ENCODE results near the gene MALSU1.

MALSU1 gene

DNA sequence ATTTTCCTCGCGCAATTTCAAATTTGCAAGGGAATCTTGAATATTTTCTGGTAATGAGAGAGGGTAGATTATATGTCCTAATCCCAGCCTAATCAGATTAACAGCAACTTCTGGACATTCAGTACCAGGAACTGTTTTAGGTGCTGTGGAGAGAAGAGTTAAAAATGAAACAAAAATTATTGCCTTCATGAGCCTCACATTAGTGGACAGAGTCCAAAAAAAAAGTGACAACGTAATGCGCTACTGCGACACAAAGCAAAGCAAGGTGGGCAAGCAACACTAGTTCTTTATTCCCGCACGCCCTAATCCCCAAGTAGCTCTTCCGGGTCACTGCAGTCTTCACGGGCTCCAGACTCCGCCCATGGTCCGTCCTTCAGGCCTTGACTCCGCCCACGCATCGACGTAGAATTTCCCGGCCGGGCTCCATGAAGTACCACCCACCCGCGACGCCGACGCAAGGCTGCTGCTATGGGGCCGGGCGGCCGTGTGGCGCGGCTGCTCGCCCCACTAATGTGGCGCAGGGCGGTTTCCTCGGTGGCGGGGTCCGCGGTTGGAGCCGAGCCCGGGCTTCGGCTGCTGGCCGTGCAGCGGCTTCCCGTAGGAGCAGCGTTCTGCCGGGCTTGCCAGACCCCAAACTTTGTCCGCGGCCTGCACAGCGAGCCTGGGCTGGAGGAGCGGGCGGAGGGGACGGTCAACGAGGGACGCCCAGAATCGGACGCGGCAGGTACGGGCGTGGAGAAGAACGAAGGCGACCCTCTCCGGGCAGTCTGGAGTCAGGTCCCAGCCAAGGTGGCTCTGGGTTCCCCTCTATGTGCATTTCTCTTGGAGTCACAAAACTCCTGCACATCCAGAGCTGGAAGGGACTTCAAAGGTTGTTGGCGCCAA lies at the start of gene MALSU1:
MALSU1 (plus strand) TSS at position 455 of the 885 bp plus-strand sequence; CDS start at position 469, 14 bp downstream.
- peak; percentile 97 to 98 for DNase-seq (ENCODE audit: low read depth in 2 of 2)

DNA sequence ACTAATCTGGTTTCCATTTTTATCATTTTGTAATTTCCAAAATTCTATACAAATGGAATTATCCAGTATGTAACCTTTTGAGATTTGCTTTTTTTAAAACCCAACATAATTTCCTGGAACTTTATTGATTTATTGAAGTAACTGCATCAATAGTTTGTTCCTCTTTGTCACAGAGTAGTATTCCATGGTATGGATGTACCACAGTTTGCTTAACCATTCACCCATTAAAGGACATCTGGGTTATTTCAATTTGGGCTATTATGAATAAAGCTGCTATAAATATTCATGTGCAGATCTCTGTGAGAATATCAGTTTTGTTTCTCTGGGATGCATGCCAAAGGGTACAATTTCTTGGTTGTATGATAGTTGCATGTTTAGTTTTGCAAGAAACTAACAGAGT lies 49.7 kb upstream of the MALSU1 start:
- DNase-seq (ENCODE audit: low read depth in 2 of 2), result no peak

DNA sequence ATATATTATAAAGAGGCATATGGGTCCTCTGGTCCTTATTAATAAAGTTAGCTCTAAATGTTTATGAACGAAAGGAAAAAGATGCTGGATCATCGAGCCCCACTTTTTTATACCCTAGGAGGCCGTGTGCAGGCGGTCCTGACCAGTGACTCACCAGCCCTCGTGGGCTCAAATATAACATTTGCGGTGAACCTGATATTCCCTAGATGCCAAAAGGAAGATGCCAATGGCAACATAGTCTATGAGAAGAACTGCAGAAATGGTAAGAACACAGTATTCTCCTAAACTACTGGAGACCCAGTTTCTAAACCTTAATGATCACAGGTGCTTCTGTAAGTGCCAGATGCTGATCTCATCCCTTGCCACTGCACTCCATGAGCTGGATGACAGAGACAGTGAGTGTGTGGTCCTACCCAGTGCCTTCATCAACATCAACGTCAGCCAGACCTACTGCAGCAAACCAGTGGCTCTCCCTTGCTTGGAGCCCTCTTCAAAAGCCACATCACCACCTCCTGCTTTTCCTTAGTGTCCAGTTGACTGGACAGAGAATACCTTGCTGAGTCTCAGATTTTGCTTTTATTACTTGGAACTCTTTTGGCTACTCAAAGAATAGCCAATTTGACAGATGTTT lies 45.0 kb upstream of the MALSU1 start:
- no peak for DNase-seq (ENCODE audit: low read depth in 2 of 2)

DNA sequence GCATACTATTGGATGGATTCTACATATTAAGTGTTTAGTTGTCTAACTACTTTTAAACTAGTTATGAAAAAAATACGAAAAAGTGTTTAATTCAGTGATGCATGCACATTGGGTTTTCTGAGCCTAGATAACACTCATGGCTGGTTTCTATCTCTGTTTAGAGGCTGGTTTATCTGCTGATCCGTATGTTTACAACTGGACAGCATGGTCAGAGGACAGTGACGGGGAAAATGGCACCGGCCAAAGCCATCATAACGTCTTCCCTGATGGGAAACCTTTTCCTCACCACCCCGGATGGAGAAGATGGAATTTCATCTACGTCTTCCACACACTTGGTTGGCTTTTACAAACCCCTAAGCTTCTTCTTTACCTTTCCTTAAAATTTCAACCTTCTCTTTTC lies 42.4 kb upstream of the MALSU1 start:
- no peak for DNase-seq (ENCODE audit: low read depth in 2 of 2)

DNA sequence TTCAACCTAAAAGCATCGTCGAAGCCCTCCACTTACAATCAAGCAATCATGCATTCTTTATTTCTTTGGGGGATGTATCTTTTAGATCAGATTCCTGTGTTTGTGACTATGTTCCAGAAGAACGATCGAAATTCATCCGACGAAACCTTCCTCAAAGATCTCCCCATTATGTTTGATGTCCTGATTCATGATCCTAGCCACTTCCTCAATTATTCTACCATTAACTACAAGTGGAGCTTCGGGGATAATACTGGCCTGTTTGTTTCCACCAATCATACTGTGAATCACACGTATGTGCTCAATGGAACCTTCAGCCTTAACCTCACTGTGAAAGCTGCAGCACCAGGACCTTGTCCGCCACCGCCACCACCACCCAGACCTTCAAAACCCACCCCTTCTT lies 38.8 kb upstream of the MALSU1 start:
- no peak for DNase-seq (ENCODE audit: low read depth in 2 of 2)

DNA sequence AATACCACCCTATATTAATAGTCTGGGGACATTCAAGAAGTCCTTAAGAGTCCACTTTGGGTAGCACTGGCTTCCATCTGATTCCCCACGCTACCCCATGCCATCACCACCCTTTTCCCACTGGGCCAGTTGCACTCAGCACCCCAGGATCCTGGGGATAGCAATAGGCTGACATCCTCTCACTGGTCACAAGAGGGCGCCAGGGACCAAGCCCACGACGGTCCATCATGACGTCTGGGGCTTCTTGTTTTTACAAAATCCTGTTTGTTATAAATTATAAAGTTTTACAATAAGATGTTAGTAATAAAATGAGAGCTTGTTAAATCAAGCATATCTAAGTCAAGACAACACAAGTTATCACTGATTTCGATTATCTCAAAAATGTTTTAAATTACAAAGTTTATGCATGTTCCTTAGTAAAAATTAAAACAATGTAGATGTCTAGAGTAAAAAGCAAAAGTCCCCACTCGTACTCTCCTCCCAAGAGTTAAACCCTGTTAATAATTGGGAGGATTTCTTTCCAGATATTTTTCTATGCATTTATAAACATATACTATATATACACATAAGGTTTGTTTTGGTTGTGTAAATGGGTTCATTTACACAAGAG lies 37.2 kb upstream of the MALSU1 start:
- peak; percentile 52 to 56 for DNase-seq (ENCODE audit: low read depth in 2 of 2)

DNA sequence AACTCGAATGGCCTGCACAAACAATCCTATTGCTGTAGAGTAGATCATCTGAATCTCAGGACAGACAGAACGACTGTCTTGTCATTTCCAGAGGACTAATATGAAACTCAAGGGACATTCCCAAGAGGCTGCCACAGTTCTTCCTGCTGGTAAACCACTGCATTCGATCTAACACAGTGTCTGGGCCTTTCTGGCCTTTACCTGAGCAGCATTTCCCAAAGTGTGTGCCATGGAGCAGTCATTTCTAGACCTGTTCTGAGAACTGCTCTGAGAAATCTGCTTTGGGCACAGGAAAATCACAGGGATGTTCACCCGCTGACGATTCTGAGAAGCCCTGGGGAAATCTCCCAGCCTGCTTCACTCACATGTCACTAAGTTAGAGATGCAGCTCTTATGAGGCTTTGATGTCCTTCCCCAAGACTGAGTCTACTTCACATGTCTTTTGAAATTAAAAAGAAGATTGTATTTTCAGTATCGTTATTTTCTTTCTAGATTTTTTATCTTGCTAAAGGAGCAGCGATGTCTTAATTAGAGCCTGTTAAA lies 34.2 kb upstream of the MALSU1 start:
- DNase-seq (ENCODE audit: low read depth in 2 of 2), result no peak

DNA sequence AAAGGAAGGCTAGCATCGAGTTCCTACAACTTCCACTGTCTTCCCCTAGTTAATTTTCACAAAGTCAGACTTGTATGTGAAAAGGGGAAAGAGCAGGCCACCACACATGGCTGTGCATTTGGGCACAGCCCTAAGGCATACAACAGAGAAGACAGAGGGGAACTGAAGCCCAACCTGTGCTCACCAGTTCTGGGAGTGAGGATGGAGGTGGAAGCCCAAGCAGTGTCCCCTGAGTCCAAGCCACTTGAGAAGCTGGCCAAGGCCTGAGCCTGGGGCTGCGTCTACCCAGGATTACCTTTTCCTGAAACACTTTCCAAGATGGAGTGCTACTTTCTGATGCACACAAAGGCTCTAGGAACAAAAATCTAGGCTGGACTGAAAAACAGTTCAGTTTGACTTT lies 32.2 kb upstream of the MALSU1 start:
- DNase-seq (ENCODE audit: low read depth in 2 of 2), result no peak

DNA sequence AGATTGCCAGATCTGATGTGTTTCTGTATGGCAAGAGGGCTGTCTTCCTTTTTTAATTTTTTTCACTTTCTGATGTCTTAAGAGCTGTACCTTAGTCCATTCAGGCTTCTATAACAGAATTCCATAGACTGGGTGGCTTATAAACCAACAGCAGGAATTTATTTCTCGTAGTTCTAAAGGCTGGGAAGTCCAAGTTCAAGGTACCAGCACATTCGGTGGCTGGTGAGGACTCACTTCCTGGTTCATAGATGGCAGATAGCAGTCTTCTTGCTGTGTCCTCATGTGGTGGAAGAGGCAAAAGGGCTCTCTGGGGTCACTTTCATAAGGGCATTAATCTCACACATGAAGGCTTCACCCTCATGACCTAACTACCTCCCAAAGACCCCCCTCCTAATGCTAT lies 31.8 kb upstream of the MALSU1 start:
- DNase-seq (ENCODE audit: low read depth in 2 of 2), result no peak

DNA sequence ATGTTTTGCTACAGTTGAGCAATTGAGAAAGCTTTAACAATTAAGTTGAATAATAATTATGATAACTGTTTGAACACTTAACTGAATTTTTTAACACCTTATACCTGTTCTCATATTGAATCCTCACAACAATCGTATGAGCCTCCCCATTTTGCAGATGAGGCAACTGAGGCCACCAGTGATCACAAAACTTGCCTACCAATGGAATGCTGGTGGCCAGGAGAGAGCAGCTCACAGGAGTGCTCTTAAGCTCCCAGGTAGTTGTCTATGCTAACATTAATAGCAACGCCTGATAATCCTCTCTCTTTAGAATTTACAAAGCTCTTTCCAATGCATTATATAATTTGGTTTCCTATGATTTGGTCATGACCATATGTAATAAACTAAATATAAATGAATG lies 31.0 kb upstream of the MALSU1 start:
- DNase-seq (ENCODE audit: low read depth in 2 of 2), result no peak

DNA sequence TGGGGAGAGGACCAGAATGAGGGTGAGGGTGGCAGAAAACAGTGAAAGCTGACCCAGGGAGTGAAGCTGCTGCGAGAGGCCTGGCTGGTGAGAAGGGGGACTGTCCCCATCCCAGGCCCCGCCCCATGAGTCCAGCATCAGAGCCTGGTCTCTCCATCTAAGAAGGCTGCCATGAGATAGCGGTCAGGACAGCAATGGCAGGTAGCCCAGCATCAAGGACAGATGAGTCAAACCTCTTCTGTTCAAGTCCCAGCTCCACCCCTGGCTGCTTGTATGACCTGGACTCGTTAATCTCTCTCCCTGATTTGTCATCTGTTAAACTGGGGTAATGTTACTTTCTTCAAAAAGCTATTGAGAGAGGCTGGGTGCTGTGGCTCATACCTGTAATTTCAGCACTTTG lies 30.4 kb upstream of the MALSU1 start:
- DNase-seq (ENCODE audit: low read depth in 2 of 2), result no peak

DNA sequence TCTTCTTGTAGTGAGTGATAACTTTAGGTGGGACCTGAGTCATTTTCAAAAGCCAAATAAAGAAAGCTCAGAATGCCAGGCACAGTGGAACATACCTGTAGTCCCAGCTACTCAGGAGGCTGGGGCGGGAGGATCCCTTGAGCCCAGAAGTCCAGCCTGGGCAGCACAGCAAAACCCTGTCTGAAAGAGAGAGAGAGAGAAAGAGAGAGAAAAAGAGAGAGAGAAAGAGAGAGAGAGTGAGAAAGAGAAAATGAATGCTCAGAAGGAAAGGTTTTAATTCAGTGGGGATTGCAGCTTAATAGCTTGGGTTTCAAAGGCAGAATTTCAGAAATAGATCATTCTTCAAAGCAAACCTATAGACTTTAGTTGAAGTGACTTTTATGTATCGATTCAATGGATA lies 26.9 kb upstream of the MALSU1 start:
- DNase-seq (ENCODE audit: low read depth in 2 of 2), result no peak

DNA sequence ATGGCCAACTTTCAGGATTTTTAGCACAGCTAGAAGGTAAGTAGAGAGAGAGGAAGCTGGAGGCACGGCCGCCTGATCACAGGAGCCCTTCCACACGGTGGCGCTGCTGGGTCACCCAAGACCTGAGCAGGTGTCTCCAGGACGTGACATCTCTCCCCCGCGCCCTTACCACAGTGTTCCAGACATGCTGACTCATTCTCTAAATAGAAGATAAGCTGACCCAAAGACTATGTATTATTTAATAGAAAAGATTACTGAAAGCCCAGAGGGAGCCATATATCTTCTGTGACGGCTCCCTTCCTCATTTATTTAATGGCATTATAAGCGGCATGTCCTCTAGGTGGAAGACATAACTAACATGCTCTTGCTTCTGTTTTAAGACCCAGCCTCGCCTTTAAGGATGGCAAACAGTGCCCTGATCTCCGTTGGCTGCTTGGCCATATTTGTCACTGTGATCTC lies 26.0 kb upstream of the MALSU1 start:
- DNase-seq (ENCODE audit: low read depth in 2 of 2), result peak; percentile 91 to 94

DNA sequence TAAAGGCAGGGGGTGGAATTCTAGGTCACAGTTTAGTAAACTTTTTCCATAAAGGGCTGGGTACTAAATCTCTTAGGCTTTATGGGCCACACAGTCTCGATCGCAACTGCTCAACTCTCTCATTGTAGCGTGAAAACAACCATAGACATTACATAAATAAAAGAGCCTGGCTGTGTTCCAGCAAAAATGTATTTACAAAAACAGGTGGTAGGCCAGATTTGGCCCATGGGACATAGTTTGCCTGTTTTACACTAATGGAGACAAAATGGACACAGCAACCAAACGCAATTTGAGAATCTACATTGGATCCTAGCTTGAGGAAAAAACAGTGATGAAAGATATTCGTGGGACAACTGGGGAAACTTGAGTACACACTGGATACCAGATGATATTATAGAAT lies 23.2 kb upstream of the MALSU1 start:
- DNase-seq (ENCODE audit: low read depth in 2 of 2), result no peak

DNA sequence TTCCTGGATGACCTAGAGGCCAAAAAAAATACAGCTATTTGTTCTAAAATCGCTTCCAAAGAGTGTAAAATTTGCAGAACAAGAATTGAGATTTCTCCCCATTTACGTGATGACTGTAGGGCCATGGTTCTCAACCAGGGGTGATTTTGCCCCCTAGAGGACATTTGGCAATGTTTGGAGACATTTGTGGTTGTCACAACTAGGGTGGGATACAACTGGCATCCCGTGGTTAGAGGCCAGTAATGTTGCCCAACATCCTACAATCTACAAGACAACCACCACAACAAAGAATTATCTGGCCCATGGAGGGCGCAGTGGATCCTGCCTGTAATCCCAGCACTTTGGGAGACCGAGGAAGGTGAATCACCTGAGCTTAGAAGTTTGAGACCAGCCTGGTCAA lies 22.8 kb upstream of the MALSU1 start:
- DNase-seq (ENCODE audit: low read depth in 2 of 2), result no peak

DNA sequence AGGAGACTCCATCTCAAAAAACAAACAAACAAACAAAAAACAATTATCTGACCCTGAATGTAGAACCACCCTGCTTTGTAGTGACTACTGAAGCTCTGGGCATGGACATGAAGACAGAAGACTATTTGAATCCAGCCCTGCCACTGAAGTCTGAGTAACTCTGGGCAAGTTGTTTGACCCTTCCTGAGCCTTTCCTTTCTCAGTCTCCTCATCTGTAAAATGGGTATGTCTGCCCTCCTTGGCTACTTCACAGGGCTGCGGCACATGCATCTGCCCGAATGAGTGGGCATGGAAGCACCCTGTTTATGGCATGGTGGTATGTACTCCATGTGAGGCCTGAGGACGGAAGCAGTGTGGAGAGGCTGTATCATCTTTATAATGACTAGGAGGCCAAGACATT lies 22.2 kb upstream of the MALSU1 start:
- no peak for DNase-seq (ENCODE audit: low read depth in 2 of 2)

DNA sequence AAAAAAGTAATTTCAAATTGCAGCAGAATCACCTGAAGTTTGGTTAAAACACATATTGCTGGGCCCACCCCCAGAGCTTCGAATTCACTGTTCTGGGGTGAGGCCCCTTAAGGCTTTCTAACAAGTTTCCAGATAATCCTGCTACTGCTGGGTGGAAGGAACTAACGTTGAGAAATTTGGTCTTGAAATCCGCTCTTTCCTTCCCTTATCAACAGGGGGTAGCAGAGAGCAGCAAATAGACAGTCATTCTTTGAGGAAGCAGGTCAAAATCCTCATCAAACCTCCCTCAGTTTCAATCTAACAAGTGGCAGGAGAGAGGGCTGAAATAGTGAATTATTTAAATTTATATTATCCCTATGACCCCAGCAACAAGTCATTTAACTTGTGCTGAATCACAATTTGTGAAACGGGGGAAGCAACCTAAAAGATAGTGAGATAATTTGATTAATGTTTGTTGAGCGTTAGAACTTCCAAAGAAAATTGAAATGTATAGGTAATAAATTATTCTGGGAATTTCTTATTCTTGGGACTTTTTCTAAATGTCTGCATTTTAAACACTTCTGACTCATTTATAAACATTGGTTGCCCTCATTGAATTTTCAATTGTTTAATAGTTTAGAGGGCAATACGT lies 21.7 kb upstream of the MALSU1 start:
- DNase-seq (ENCODE audit: low read depth in 2 of 2), result peak in 1 of 2 donors; percentile 29

DNA sequence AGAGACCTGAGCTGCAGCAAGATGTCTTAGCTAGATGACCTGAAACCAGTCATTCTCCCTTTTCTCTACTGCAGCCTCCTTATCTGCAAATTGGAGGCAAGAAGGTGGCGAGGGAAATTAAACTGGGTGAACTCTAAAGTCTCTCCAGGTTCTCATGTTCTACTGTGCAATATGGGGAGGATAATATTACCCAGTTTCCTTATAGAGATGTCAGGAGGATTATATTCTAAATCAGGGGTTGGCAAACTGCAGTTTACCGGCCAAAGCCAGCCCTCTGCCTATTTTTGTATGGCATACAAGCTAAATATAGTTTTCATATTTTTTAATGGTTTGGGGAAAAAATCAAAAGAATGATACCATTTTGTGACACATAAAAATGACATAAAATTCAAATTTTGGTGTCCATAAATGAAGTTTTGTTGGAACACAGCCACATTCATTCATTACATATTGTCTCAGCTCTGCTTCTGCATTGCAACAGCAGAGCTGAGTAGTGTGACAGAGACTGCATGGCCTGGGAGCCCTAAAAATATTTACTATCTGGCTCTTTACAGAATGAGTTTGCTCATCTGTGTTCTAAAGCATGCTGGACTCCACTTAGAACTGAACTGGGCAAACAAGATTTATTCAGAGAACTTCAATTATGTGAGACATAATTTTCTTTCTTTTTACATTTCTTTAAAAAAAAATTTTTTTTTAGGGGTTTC lies 19.2 kb upstream of the MALSU1 start:
- no peak for DNase-seq (ENCODE audit: low read depth in 2 of 2)

DNA sequence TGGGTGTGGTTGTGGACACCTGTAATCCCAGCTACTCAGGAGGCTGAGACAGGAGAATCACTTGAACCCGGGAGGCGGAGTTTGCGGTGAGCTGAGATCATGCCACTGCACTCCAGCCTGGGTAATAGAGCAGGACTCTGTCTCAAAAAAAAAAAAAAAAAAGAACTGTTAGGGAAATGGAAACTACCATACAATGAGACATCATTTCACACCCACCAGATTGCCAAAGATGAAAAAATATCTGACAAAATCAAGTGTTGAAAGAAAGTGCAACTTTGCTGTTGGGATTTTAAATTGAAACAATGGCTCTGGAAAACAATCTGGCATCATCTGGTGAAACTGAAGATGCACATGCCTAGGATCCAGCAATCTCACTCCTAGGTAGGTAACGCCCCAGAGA lies 16.1 kb upstream of the MALSU1 start:
- no peak for DNase-seq (ENCODE audit: low read depth in 2 of 2)

DNA sequence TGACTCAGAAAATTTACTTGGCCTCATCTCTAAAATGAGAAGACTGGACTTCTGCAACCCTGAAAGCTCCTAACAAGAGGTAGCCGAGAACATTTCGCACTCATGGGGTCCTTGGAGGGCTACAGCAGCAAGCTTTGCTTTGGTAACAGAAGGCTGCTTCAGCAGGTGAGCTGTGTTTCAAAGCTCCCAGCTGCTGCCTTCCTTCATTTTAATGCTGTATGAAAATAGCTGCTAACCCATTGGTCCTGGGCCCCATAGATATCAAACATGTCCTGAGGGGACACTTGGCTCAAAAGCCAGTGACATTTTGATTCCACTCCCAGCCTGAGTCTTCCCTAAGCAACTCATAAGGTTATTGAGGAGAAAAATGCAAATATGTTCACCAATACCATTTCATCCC lies 14.3 kb upstream of the MALSU1 start:
- no peak for DNase-seq (ENCODE audit: low read depth in 2 of 2)

Measured in stimulated activated CD4-positive, alpha-beta T cell treated with anti-CD3 and anti-CD28 coated beads, Interleukin-4, amount 100 ng/mL, for 48 hours (primary cell).